Stimulated activated CD4-positive, alpha-beta T cell treated with anti-CD3 and anti-CD28 coated beads, Interleukin-1b, Interleukin-23, amount 100 ng/mL, for 4 hours (primary cell): ENCODE results near the gene MEIS1.

ENCODE experiments used
- DNase-seq, 2 donors: peaks; one replicate each; pipeline ENCODE4 v3.0.0-alpha.2; 2020; ENCODE audit warnings: low read depth in 2 of 2

Gene MEIS1

GRCh38 chr2:66507673-66508201 lies 72.8 kb downstream of the MEIS1 start:
- DNase-seq: no peak

- DNase-seq: no peak
Measured at GRCh38 chr2:66508484-66509071, 73.7 kb downstream of the MEIS1 start.

GRCh38 chr2:66509326-66509811 lies 74.4 kb downstream of the MEIS1 start:
- no peak for DNase-seq

- no peak for DNase-seq
Measured at GRCh38 chr2:66512626-66513025, 77.7 kb downstream of the MEIS1 start.

GRCh38 chr2:66515743-66516142 lies 80.8 kb downstream of the MEIS1 start:
- no peak for DNase-seq

GRCh38 chr2:66516499-66516898 lies 81.6 kb downstream of the MEIS1 start:
- DNase-seq: no peak

GRCh38 chr2:66517772-66518171 lies 82.8 kb downstream of the MEIS1 start:
- no peak for DNase-seq

GRCh38 chr2:66519264-66519843 lies 84.4 kb downstream of the MEIS1 start:
- DNase-seq: no peak

- no peak for DNase-seq
Measured at GRCh38 chr2:66521291-66521922, 86.5 kb downstream of the MEIS1 start.

- DNase-seq: no peak
Measured at GRCh38 chr2:66522611-66523376, 87.9 kb downstream of the MEIS1 start.

- no peak for DNase-seq
Measured at GRCh38 chr2:66523377-66523969, 88.5 kb downstream of the MEIS1 start.

GRCh38 chr2:66523990-66524389 lies 89.1 kb downstream of the MEIS1 start:
- DNase-seq: no peak

GRCh38 chr2:66525606-66526005 lies 90.7 kb downstream of the MEIS1 start:
- DNase-seq: no peak

- no peak for DNase-seq
Measured at GRCh38 chr2:66526180-66526579, 91.3 kb downstream of the MEIS1 start.

GRCh38 chr2:66528974-66529724 lies 94.2 kb downstream of the MEIS1 start:
- DNase-seq: no peak

GRCh38 chr2:66530651-66531050 lies 95.7 kb downstream of the MEIS1 start:
- no peak for DNase-seq

GRCh38 chr2:66531155-66531554 lies 96.2 kb downstream of the MEIS1 start:
- DNase-seq: no peak

GRCh38 chr2:66531567-66531966 lies 96.6 kb downstream of the MEIS1 start:
- no peak for DNase-seq

GRCh38 chr2:66532972-66533868 lies 98.3 kb downstream of the MEIS1 start:
- no peak for DNase-seq

GRCh38 chr2:66534461-66534860 lies 99.5 kb downstream of the MEIS1 start:
- DNase-seq: no peak
